Chondrocyte (in vitro differentiated cells): ENCODE data around the gene MINDY1. TPM values are rescaled to one million over a fixed set of nuclear protein-coding genes. Genes with fewer than 3 reads are reported as not detected.

ENCODE experiments used
- DNase-seq: peaks from one replicate; pipeline ENCODE4 v3.0.0; 2021; ENCODE audit warnings: mixed read lengths, low spot score
- H3K27ac Mint-ChIP-seq: one replicate; pipeline ENCODE4 v1.8.0; 2021; ENCODE audit warnings: mild to moderate bottlenecking, moderate library complexity, mixed read lengths; ENCODE audit not compliant: unreplicated experiment
- H3K27me3 Mint-ChIP-seq: 2 replicates; pipeline ENCODE4 v1.8.0; 2021; ENCODE audit warnings: low read depth, mixed read lengths
- H3K36me3 Mint-ChIP-seq: 2 replicates; pipeline ENCODE4 v1.8.0; 2021; ENCODE audit warnings: low read depth, mixed read lengths
- H3K4me1 Mint-ChIP-seq: 2 replicates; pipeline ENCODE4 v1.8.0; 2021; ENCODE audit warnings: low read depth, mild to moderate bottlenecking, mixed read lengths
- H3K4me3 Mint-ChIP-seq: one replicate; pipeline ENCODE4 v1.8.0; 2021; ENCODE audit warnings: mild to moderate bottlenecking, moderate library complexity, mixed read lengths; ENCODE audit not compliant: unreplicated experiment
- H3K9me3 Mint-ChIP-seq: 2 replicates; pipeline ENCODE4 v1.8.0; 2021; ENCODE audit warnings: low read depth, mixed read lengths
- CTCF ChIP-seq: fragments of 200-600 bp; sonication (generic); IDR thresholded peaks from 2 replicates; pipeline ENCODE4 v1.5.0; 2021; ENCODE audit warnings: antibody characterized with exemption, mild to moderate bottlenecking, moderate library complexity
- total RNA-seq: library from RNA; stranded (reverse); gene quantifications from 3 replicates; pipeline ENCODE4 v1.2.1, GENCODE V29; 2021

MINDY1 gene
- total RNA-seq, 1 donor from 2014 or later = 14.8 TPM

GRCh38 chr1:150997949-150998348 is 8.8 kb downstream of the MINDY1 start:
- H3K4me3 Mint-ChIP-seq = no peak overlapping the region

DNA sequence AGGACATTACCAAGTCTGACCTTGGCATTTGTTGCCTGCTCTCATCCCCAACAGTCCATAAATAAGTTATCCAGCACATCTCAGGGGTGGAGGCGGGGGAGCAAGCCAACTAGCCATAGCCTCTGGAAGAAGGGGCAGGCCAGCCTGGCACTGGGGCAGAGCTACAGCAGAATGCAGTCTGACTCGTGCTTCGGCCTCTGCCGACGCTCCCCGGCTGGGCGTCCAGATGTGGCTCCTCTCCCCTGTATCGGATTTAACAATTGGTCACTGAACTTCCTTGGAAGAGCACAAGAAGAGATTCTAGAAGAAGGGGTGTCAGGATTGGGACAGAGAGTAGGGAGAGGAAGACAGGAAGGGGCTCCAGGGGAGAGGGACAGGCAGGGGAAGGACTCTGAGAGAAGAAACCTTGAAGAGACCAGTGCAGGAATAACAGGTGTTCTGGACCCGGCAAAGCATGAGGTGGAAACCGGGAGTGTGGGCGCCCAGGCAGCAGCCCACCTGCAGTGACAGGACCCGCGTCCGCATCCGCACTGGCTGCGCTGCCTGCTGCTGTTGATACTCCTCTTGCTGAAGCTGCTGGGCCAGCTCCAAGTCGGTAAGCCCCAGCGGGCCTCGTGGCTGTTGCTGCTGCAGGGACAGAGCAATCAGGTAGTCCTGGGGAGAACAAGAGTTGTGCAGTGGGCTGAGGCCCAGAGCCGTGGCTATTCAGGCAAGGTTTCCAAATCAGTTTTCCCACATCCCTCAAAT is 9.4 kb downstream of the MINDY1 start:
- no peak overlapping the region for H3K4me3 Mint-ChIP-seq
- DNase-seq = peak; percentile 79
- no peak overlapping the region for H3K27ac Mint-ChIP-seq
- no peak for TF ChIP-seq CTCF
- peaks cover 11% of the 10 kb centered on the region for H3K4me1 Mint-ChIP-seq
- no peaks in the 10 kb centered on the region for H3K9me3 Mint-ChIP-seq
- no peaks in the 10 kb centered on the region for H3K27me3 Mint-ChIP-seq
- H3K36me3 Mint-ChIP-seq = peaks cover 13% of the 10 kb centered on the region

More at GRCh38 chr1:150997949-150998348, 8.8 kb downstream of the MINDY1 start:
- DNase-seq = no peak
- H3K36me3 Mint-ChIP-seq = peaks cover 15% of the 10 kb centered on the region
- H3K4me1 Mint-ChIP-seq = peaks cover 14% of the 10 kb centered on the region
- no peaks in the 10 kb centered on the region for H3K9me3 Mint-ChIP-seq
- no peak overlapping the region for H3K27ac Mint-ChIP-seq
- TF ChIP-seq CTCF = no peak
- no peaks in the 10 kb centered on the region for H3K27me3 Mint-ChIP-seq

DNA sequence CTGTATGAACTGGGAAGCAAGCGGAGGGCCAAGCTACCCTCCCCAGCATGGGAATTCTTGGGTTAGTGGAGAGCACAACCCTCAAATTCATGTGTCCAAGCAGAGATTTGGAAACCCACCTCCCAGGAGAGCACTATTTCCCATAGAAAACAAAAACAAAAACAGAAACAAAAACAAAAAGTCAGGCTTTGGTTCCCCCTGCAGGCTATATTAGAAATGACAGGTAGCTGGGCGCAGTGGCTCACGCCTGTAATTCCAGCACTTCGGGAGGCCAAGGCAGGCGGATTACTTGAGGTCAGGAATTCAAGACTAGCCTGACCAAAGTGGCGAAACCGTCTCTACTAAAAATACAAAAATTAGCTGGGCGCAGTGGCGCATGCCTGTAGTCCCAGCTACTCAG is 10.8 kb downstream of the MINDY1 start:
- peak; percentile 91 for TF ChIP-seq CTCF
- Mint-ChIP-seq H3K27me3 (no peaks in the 10 kb centered on the region), H3K27ac (no peak overlapping the region), H3K4me3 (no peak overlapping the region), H3K36me3 (peaks cover 6% of the 10 kb centered on the region), H3K4me1 (peaks cover 11% of the 10 kb centered on the region), H3K9me3 (no peaks in the 10 kb centered on the region)
- no peak for DNase-seq

DNA sequence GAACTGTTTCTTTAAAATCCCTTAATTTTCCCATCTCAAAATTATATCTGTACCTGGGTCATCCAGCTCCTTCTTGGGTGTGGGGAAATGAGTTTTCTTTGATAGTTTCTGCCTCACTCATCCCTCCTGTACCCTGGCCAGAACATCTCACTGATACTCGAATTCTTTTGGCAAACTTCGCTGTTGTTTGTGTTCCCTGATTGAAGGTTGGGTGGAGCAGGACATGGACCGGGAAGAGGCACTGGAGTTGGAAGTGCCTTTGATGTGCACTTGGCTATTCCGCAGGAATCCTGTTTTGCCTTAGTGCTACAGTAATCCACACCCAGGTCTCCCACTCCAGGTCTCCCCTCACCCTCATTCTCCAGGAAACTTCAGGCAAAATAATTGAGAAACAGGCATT is 11.2 kb downstream of the MINDY1 start:
- H3K4me1 Mint-ChIP-seq = peaks cover 11% of the 10 kb centered on the region
- peaks cover 6% of the 10 kb centered on the region for H3K36me3 Mint-ChIP-seq
- H3K9me3 Mint-ChIP-seq = no peaks in the 10 kb centered on the region
- H3K27me3 Mint-ChIP-seq = no peaks in the 10 kb centered on the region
- no peak for TF ChIP-seq CTCF
- DNase-seq = no peak
- no peak overlapping the region for H3K4me3 Mint-ChIP-seq
- H3K27ac Mint-ChIP-seq = no peak overlapping the region

DNA sequence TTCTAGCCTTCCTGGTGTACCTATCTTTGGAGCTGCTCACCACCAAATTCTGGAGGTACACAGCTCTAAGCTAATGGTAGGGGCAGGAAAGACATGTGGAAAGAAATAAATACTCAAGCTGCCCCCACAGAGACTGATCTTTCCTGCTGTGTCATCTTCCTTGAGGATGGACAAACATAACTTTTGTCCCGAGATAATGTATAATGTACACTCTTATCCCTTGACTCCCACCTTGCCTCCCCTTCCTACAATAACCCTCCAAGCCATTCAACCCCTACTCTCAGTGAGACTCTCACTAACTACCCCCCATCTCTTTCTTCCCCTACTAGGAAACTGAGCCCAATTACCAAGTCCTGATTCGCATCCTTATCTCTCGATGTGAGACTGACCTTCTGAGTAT is 12.5 kb downstream of the MINDY1 start:
- Mint-ChIP-seq H3K27ac (no peak overlapping the region), H3K4me3 (no peak overlapping the region), H3K9me3 (no peaks in the 10 kb centered on the region), H3K27me3 (no peaks in the 10 kb centered on the region), H3K36me3 (peaks cover 6% of the 10 kb centered on the region), H3K4me1 (peaks cover 8% of the 10 kb centered on the region)
- TF ChIP-seq CTCF = no peak
- DNase-seq = no peak
